M059J (cell line): Measurements from ENCODE around the gene EOLA1. TPM values are rescaled to one million over a fixed set of nuclear protein-coding genes. Genes with fewer than 3 reads are reported as not detected.
"Not testable (repeated sequence)": the region's sequence is repeated elsewhere in the genome, so short reads cannot be mapped to it uniquely, and the experiment has no call there.

Experiments
- DNase-seq: peaks from one replicate; pipeline ENCODE4 v3.0.0-alpha.2; 2012; ENCODE audit warnings: low read depth
- total RNA-seq: library from RNA; depleted of rRNA; stranded (reverse); fragments of >200 nt; shearing (Covaris generic); gene quantifications from 2 replicates; pipeline ENCODE4 v1.2.3, GENCODE V29; 2014

Gene EOLA1
- total RNA-seq, 1 experiment from 2014 or later: 46.1 TPM

DNA sequence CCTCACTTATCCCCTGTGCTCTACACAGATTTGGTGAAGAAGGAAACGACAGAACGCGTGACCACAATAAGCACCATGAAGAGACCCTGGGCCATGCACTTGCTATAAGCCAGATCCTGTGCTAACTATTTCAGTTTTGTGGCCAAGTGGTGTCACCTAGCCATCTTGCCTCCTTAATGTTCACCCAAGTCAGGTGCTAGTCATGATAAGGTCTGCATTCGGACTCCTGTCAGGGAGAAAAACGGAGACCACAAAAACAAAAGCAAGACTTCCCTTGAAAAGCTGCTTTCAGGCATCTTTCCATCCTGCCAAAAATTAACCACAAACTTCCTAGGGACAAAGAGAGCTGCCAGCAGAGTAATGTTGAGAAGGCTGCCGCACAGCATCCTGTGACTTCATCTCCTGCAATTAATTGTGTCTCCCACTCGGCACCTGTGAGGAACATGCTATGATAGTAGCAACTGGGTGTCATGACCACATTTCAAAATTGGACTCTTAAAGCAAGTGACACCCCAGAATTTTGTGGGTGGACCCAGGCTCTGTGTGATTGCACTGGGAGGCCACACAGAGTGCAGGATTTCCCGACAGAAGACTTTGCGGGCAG is 26.9 kb upstream of the EOLA1 start:
- DNase-seq: peak; percentile 82

DNA sequence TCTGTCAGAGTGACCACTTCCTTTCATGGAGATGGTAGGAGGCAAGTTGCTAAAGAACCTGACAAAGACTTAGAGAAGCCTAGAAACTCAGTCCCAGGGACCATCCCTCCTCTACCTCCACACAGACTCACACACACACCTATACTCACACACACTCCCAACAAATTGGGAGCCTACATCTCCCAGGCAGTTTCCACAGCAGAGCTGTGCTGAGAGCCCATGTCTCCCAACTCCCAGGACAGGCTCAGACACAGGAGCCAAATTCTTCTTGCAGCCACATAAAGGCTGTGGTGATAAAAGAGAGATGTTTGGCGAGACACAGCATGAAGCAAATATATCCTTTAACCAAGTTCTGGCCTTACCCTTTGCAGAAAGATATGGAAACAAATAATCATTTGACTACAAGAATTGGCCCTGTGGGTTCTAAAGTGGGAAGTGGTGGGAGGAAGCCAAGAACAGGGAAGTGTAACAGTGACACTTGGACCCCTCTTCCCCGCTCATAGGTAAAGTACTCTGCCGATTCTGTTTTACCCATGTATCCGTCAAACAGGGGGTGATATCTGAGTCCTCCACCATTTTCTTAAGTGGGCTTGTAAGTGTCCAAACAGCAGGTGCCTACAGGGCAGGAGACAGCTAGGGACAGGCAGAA is 24.7 kb upstream of the EOLA1 start:
- DNase-seq: no peak

DNA sequence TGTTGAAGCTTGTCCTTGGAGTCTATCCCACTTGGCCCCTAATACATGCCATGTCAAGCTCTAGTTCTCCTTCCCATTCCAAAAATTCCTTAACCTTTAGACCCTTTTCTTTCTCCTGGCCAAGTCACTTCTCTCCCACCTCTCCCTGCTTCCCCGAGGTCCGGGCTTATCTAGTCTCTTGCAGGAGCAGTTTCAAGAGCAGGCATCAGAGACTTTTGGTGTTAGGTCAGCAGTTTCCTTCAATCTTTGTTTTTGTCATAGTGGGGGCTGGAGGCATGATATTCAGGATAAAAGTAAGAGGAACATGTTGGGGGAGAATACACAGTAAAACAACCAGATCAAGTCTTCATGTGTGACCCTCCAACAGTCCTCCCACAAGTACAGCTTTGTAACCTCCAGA is 24.2 kb upstream of the EOLA1 start:
- no peak for DNase-seq

DNA sequence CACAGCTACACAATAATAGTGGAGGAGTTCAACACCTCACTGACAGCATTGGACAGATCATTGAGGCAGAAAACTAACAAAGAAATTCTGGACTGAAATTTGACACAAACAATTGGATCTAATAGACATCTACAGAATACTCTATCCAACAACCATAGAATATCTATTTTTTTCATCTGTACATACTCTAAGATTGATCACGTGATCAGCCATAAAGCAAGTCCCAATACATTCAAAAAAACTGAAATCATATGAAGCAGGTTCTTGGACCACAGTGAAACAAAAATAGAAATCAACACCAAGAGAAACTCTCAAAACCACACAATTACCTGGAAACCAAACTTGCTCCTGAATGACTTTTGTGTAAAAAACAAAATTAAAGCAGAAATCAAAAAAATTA is 23.5 kb upstream of the EOLA1 start:
- no peak for DNase-seq

DNA sequence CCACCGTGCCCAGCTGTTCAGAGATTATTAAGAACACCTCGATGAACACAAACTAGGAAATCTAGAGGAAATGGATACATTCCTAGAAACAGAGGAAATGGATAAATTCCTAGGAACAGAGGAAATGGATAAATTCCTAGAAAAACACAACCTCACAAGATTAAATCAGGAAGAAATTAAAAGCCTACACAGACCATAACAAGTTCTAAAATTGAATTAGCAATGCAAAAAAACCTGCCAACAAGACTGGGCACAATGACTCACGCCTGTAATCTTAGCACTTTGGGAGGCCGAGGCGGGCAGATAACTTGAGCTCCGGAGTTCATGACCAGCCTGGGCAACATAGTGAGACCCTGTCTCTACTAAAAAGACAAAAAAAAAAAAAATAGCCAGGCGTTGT is 22.6 kb upstream of the EOLA1 start:
- peak; percentile 59 for DNase-seq

DNA sequence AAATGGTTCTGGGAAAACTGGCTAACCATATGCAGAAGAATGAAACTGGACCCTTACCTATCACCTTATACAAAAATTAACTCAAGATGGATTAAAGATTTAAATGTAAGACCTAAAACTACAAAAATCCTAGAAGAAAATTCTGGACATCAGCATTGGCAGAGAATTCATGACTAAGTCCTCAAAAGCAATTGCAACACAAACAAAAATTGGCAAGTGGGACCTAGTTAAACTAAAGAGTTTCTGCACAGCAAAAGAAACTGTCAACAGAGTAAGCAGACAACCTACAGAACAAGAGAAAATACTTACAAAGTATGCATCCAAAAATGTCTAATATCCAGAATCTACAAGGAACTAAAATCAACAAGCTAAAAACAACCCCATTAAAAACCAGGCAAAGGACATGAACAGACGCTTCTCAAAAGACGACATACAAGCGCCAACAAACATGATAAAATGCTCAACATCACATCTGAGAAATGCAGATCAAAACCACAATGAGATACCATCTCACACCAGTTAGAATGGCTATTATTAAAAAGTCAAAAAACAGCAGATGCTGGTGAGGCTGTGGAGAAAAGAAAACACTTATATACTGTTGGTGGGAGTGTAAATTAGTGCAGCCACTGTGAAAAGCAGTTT is 20.1 kb upstream of the EOLA1 start:
- DNase-seq: peak; percentile 37

DNA sequence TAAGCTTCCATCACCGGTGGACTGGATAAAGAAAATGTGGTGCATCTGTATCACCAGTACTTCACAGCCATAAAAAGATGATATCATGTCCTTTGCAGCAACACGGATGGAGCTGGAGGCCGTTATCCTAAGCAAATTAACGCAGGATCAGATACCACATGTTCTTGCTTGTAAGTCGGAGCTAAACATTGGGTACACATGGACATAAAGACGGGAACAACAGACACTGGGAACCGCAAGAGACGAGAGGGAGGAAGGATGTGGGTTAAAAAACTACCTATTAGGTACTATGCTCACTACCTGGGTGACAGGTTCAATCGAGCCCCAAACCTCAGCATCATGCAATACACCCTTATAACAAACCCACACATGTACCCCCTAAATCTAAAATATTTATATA is 19.4 kb upstream of the EOLA1 start:
- no peak for DNase-seq

DNA sequence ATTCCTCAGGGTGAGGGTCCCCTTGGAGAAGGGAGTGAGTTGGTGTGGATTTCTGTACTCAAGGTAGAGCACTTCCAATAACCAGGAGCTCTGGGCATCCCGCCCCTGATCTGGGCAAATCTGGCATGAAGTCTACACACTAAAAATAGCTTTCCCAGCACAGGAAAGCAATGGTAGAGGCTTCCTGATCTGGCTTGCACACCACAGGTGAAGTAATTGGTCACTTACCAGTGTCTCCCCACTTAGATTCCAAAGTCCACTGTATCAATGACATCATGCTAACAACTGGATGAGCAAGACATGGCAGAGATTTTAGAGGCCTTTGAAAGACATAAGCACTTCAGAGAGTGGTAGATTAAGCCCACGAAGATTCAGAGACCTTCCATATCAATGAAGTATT is 17.9 kb upstream of the EOLA1 start:
- DNase-seq: no peak

DNA sequence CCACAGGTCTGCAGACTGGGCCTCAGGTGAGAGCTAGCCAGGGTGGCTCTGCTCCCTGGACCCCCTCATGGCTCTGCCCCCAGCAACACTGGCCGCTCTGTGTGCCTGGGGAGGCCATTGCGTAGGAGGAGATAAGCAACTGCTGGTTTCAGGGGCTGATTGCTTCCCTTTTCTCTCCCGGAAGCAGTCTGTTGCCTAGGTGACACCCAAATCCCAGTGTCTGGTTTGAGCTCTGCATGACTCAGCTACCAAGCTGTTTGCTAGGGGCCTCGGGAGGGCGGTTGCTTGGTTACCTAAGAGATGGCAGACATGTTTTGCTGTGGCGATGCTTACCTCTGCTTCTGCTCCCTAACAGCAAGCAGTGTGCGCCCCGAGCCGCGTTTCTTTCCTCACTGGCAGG is 15.4 kb upstream of the EOLA1 start:
- peak; percentile 88 for DNase-seq

DNA sequence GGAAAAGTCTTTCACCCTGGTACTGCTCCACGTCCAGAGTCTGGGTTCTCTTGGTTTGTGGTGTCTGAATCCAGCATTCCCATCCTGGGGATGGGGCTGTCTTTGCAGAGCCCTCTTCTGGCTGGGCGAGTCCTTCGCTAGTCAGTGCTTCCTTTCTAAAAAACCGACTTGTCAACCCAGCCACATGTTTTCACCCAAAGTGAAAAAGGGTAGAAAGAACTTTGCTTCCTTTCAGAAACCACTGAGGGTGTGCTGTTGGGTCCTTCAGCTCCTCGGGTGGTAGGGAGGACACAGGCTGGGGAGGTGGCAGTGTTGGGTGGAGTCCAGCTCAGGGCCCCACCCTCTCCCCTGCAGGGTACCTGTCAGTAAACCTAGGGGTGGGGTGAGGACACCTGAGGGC is 14.9 kb upstream of the EOLA1 start:
- not testable (repeated sequence) for DNase-seq

DNA sequence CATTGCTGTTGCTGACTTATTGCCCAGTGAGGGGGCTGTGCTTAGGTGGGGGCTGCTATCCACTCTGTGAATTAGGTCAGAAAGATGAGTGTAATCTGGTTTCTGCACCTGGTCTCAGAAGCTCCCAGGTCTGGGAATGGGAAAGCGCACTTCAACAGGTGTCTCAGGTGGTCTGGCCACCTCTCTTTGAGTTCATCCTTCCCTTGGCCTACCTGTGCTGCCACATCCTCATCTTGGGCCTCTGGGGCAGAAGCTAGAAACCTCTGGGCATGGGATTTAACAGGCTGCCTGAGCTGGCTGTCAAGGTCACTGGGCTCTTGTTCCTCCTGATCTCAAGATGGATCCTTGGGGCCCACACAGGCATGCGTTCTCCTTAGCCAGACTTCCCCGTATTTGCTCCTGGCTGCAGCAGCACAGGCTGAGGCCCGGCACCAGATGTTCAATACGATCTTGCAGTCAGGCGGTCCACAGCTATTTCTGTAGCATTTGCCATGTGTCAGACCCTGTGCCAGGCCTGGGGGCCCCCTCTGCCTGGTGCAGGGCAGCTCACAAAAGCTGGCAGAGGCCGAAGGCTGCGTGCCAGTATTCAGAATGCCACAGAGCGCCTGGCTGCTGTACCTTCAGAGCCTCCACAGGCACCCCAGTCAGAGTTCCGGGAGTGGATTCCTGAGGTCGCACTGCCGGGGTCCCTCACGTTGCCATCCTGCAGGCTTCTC is 14.3 kb upstream of the EOLA1 start:
- not testable (repeated sequence) for DNase-seq

DNA sequence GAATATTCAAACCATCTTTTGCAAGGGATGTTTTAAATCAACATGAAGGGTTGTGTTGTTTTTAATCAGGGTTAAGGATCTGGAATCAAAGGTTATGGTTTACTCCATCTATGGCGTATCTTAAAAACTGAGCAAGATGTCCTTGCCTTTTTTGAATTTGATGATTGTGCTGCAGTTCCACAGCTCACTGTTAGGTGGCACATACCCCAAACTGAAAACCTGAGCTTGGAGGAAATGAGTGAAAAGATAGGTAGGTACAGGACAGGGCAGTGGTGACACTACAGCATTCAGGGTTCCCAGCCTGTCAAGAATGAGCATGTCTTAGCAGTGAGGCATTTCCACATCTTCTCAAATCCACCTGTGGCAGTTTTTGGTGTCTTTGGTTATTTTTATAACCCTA is 13.1 kb upstream of the EOLA1 start:
- DNase-seq: peak; percentile 57

DNA sequence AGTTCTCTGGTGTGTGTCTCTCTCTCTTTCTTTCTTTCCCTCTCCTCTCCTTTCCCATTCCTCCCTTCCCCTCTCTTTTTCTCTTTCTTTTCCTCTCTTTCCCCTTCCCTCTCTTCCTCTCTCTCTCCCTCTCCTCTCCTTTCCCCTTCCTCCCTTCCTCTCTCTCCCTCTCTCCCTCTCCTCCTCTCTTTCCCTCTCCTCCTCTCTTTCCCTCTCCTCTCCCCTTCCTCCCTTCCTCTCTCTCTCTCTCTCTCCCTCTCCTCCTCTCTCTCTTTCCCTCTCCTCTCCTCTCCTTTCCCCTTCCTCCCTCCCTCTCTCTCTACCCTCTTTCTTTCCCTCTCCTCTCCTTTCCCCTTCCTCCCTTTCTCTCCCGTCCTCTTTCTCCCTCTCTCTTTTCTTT is 12.4 kb upstream of the EOLA1 start:
- DNase-seq: no peak

DNA sequence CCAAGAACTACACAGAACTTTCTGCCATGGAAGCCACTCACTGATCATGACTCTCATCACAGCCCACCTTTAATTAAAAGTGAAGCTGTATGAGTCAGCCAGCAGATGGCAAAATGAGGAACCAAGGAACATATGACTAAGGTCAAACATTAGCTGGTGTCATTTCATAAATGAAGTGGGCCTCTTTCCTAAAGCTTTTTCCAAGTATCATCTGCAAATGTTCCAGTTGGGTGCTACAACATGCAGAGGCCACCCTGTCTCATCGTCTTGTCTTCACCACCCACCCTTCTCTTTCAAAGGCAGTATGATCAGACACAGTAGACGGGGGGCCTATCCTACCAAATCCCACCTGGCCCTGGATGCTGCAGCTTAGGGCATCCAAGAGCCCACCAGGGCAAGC is 9.2 kb upstream of the EOLA1 start:
- DNase-seq: no peak

DNA sequence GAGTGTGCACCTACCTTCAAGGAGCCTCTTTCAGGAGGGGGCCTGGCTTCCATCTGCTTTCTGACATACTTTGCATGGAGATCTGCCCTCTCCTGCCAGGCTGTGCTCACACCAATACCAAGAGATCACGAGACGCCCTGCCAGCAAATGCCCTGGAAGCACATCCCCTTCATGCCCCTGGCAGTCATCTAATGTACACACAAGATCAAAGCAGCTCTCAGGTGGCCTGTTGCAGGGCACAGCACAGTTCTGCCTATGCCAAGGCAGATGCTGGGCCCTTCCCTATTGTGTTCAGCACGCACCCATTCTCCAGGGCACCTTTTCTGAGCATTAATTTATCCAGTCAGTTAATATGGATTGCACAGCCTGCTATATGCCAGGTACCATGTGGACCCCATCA is 7.9 kb upstream of the EOLA1 start:
- DNase-seq: not testable (repeated sequence)

DNA sequence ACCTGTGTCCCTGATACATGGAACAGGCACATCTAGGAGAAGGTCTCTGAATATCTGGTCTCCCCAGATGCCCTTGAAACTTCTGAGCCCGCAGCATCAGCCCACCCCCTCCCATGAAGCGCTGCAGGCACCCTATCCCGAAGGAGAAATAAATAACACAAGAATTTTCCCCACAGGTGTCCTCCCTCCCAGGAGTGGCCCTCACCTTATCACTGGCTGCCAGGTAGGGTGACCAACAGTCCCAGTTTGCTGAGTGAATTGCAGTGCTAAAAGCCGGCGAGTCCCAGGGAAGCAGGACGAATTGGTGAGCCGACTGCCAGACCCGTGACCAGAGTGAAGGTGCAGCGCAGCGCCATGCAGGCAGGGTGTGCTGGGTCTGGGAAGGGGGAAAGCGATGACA is 6.8 kb upstream of the EOLA1 start:
- not testable (repeated sequence) for DNase-seq

DNA sequence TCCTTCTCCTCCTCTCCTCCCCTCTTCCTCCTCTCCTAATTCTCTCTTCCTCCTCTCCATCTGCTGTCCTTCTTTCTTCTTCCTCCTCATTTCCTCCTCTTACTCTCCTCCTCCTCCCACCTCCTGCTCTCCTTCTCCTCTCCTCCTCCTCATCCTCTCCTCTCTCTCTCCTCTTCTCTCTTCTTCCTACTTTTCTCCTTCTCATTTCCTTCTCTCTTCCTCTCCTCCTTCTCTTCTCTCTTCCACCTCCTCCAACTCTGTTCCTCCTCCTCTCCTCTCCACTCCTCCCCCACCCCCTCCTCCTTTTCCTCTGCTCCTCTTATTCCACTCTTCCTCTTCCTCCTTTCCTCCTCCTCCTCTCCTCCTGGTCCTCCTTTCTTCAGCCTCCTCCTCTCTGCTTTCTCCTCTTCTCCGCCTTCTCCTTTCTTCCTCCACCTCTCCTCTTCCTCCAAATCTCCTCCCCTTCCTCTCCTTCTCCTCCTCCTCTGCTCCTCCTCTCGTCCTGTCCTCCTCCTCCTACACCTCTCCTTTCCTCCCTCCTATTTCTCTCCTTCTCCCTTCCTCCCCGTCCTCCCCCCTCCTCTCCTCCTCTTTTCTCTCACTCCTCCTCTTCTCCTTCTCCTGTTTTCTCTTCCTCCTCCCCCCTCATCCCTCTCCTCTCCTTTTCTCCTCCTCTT is 5.7 kb upstream of the EOLA1 start:
- not testable (repeated sequence) for DNase-seq

DNA sequence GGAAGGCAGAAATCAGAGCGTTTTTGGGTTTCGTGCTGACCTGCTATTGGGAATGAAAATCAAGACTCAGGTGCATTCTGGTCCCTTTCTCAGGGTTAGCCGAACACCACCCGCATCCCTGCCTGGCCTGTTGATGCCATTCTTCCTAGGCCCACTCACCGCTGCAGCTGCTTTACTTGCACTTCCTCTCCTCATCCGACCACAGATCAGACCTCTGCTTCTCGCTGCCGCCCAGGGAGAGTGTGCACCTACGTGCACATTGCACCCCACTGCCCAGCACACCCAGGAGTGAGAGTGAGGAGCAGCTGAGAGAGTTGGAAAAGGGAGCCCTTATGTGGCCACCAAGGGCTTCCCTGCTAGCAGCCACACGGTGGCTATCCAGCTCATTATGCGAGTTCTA is 3.3 kb upstream of the EOLA1 start:
- not testable (repeated sequence) for DNase-seq

DNA sequence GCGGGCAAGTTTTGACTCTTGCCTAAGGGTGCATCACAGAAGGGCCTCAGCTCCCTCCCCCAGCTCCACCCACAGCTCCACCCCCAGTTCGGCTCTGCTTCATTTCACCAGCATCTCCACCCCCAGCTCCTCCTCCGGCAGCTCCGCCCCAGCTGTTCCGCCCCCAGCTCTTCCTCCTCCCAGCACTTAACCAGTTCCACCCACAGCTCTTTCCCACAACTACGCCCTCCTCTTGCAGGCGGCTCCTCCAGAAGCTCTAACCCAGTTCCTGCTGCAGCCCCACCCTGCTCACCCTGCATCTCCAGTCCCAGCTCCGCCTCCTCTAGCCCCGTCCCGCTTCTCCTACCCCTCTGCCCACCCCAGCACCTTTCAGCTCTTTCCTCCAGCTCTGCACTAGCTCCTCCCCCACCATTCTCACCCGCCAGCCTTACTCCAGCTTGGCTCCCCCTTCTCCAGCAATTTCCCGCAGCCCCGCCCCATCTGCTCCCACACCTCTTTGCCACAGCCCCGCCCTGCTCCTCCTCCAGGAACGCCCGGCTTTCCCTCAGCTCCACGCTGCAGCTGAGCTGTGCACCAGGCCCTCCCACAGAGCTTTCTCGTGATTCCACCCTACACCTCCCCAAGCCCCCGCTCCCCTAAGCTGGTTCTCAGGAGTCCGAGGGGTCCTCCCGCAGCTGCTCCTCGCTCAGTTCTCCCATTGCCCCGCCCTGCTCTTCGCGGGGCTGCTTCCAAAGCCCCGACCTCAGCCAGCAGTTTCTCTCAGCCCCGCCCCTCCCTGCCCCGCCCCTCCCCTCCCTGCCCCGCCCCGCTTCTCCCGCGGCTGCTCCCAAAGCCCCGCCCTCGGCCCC is 1.3 kb upstream of the EOLA1 start:
- DNase-seq: peak; percentile 95

DNA sequence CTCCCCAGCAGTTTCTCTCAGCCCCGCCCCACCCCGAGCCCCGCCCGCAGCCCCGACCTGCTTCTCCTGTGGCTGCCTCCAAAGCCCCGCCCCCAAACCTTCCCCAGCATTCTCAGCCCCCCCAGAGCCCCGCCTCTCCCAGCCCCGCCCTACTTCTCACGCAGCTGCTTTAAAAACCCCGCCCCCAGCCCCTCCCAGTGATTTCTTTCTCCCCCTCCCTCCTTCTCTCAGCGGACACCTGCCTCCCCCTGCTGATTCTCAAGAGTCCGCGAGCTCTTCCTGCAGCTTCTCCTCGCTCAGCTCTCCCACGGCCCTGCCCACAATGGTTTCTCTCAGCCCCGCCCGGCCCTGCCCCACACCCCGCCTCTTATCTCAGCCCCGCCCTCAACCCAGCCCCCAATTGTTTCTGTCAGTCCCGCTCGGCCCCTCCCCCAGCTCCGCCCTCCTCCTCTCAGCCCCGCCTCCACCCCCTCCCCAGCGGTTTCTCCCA is 636 bp upstream of the EOLA1 start:
- peak; percentile 90 for DNase-seq

DNA sequence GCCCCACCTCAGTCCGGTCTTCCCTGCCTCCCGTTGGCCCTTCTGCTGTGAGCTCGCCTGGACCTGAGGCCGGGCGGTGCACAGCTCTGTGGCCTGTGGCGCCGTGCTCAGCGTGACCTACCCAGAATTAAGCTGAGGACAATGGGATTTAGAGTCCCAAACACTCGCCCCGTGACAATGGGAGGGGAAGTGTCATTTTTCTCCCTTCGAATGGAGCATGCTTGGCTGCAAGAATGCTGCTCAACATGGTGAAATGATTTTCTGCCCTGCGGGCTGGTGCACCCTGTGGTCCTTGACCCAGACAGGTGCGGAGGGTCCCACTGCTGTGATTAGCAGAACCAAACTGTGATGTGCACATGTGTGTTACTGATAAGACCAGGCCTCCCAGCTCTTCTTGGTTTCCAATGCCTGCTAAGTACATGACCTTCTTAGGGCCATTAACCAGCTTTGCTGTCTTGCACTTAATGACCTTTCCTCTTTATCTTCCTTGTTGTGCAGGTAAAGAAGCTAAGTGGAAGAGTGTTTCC is 772 bp downstream of the EOLA1 start:
- no peak for DNase-seq
